DMS53 treated with DMSO at 0.1 percent for 48 hours (cell line): Measurements from ENCODE around the gene UBP1.
"Not testable (repeated sequence)": the region's sequence is repeated elsewhere in the genome, so short reads cannot be mapped to it uniquely, and the experiment has no call there.

Experiments
- DNase-seq: peaks from one replicate; lab custom pipeline; 2025; ENCODE audit not compliant: unreplicated experiment; lab: John Stamatoyannopoulos, UW

The UBP1 gene

DNA sequence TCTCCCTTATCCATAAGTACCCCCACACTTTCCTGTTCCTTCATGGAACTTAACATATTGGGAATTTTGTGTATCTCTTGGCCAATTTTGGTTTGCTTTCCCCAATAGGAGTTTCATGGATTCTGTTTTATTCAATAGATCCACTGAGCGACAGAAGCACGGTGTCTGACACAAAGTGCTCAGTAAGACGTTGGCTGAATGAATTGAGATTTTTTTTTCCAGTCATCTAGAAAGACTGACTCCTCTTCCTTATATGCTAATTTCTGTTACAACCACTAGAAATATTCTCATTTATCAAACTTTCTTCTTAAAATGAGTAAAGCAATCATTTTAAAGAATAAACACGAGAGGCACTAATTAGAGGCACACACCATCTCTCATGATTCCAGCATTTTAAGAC, 48.1 kb downstream of the UBP1 start:
- DNase-seq = no peak

GRCh38 chr3:33391255-33391995, 48.8 kb downstream of the UBP1 start:
- DNase-seq = no peak

- no peak for DNase-seq
These were observed 50.3 kb downstream of the UBP1 start for GRCh38 chr3:33389908-33390307.

GRCh38 chr3:33388374-33389100, 51.7 kb downstream of the UBP1 start:
- DNase-seq = no peak

- DNase-seq = no peak
These were observed 53.6 kb downstream of the UBP1 start for GRCh38 chr3:33386631-33387030.

DNA sequence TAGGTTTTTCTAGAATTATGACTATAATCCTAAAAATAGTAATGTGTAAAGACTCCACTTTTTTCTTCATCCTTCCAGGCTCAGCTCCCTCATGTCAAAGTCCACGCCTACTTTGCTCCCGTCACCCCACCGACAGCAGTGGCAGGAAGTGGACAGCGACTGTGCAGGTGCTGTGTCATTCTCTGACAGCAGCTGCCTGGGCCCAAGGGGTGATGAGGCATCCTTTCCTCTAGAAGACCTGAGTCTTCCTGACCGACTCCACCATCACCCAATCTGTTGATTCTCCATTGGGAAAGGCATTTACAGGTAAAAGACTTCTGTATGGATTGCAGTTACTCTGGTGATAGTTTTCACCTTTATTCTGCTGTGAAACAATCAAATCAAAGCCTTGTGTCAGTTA, 54.8 kb downstream of the UBP1 start:
- no peak for DNase-seq

- no peak for DNase-seq
These were observed 56.3 kb downstream of the UBP1 start for GRCh38 chr3:33383951-33384350.

GRCh38 chr3:33380653-33381052, 59.6 kb downstream of the UBP1 start:
- DNase-seq = no peak

DNA sequence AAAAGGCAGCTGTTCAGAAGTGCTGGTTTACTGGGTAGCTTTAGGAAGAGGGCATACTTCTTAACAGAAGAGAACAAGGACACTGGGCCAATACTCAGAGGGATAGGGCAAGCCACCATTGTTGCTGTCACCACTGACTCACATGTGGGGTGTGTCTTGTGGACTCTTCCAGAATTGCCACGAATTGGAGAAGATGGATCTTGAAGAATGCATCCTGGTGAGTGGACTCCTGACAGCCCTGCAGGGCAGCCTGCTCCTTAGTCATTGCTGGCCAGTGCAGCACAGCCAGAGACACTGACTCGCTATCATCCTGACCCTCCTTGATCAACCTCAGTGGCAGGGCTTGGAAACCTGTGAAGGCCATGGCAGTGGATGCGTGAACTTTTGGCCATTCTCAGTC, 62.3 kb downstream of the UBP1 start:
- DNase-seq = no peak

- no peak for DNase-seq
These were observed 62.7 kb downstream of the UBP1 start for GRCh38 chr3:33377489-33377888.

DNA sequence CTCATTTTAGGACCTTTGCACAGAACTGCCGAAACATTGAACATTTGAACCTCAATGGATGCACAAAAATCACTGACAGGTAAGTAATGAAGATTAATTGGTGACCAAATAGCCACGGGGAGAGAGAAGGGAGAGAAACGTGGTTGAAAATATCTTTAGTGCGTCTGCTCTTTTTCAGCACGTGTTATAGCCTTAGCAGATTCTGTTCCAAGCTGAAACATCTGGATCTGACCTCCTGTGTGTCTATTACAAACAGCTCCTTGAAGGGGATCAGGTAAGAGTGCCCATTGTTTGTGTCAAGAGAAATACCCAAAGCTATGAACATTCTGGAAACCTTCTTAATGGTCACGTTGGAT, 67.1 kb downstream of the UBP1 start:
- DNase-seq = no peak

- DNase-seq = no peak
These were observed 67.8 kb downstream of the UBP1 start for GRCh38 chr3:33372218-33373081.

- DNase-seq = no peak
These were observed 75.6 kb downstream of the UBP1 start for GRCh38 chr3:33364531-33365128.

GRCh38 chr3:33364060-33364459, 76.1 kb downstream of the UBP1 start:
- DNase-seq = no peak

DNA sequence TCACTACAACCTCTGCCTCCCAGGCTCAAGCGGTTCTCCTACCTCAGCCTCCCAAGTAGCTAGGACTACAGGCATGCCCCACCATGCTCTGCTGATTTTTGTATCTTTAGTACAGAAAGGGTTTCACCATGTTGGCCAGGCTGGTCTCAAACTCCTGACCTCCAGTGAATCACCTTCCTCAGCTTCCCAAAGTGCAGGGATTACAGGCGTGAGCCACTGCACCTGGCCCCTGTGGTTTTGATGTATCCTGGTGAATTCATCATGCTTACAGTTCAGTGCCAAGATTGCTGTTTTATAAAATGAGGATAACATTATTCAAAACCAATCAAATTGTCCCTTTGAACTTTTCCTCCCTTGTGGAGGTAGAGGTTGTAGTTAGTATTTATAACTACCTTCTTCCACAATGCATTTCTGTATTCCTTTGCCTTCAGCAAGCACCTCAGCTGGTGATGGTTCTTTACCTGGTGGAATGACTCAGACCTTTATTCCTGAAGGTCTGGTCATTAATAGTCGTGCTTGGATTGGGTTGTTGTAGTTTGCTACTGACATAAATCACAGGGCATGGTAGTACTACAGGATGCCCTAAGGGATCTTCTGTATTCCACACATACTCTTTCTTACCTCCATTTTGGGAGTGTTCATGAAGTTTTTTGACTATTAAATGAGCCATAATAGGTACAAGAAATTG, 76.9 kb downstream of the UBP1 start:
- DNase-seq = no peak

- no peak for DNase-seq
These were observed 79.9 kb downstream of the UBP1 start for GRCh38 chr3:33360136-33360825.

DNA sequence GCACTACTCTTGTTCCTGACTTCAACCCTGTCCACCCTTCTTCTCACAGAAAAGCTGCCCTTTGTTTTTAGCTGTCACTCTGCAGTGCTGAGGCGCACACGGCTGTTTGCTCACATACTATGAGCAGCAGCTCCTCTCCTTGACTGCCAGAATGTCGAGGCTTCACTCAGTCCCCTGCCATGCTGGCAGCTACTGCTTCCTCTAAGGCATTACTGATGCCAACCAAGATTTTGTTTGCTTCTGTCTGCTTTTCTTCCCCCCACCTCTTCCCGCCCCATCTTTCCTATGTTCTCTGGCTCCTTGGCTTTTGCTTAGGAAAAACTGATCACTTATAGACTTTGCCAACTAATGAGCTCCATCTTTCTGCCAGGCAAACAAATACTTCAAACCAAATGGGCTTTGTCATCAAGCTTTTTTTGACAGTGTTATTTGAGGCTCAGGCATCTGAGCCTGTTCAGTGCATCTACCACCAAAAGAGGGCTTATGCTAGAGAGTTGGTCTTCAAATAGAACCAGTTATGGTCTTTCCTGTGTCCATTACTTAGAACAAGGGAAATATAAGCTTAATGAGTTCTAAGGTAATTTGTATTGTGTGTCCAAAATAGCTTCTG, 81.9 kb downstream of the UBP1 start:
- DNase-seq = no peak

GRCh38 chr3:33355611-33356010, 84.6 kb downstream of the UBP1 start:
- no peak for DNase-seq

DNA sequence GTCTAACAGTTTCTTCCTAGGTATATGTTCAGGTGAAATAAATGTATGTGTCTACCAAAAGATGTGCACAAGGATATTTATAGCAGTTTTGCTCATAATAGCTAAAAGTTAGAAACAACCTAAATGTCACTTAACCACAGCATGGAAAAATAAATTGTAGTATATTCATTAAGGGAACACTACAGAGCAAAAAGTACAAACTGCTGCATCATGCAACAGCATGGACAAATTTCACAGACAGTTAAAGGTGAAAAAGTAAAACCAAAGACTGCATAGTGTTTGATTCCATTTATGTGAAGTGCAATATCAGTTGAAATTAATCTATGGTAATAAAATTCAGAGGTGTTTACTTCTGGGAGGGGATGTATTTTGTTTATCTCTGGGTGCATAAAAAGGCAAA, 100.4 kb downstream of the UBP1 start:
- DNase-seq = no peak

GRCh38 chr3:33338936-33339465, 101.2 kb downstream of the UBP1 start:
- not testable (repeated sequence) for DNase-seq
